Renal cortex interstitium (tissue), 15 donors: Measurements from ENCODE around the gene DCAF6. TPM values are rescaled to one million over a fixed set of nuclear protein-coding genes. Genes with fewer than 3 reads are reported as not detected.
"Not testable (repeated sequence)": the region's sequence is repeated elsewhere in the genome, so short reads cannot be mapped to it uniquely, and the experiment has no call there.

ENCODE experiments used
- DNase-seq, 11 donors: peaks; one replicate each; pipeline ENCODE4 v3.0.0-alpha.2; 2013; ENCODE audit warnings: low read depth in 9 of 11, low spot score in 4 of 11; ENCODE audit errors: extremely low read depth in 1 of 11
- long read RNA-seq, 16 experiments: transcript quantifications; one replicate each; lab custom pipeline, GENCODE V29; 2026
- polyA plus RNA-seq, 3 donors: library from polyadenylated mRNA; unstranded; fragments of 120-200 nt; gene quantifications; one replicate each; pipeline ENCODE4 v1.2.1, GENCODE V29; 2013; ENCODE audit not compliant: insufficient read length in 3 of 3

Gene DCAF6
- 10 to 100 TPM; 79.2 to 85.6 (median 83.0) TPM for polyA plus RNA-seq
- long read RNA-seq, donor 1, partial matches to known transcripts: 5 of 6 reads
- long read RNA-seq, donor 1, other reads (novel, unspliced or antisense): 0 of 6 reads
- long read RNA-seq, donor 2, partial matches to known transcripts: 6 of 9 reads
- long read RNA-seq, donor 2, other reads (novel, unspliced or antisense): 0 of 9 reads
- long read RNA-seq, donor 3, transcript DCAF6-201 (19 exons, 3,186 nt): major isoform, 5 of 14 reads
- long read RNA-seq, donor 3, partial matches to known transcripts: 6 of 14 reads
- long read RNA-seq, donor 3, other reads (novel, unspliced or antisense): 0 of 14 reads
- long read RNA-seq, donor 4, partial matches to known transcripts: 5 of 8 reads
- long read RNA-seq, donor 4, other reads (novel, unspliced or antisense): 0 of 8 reads
- long read RNA-seq, donor 5: 0 reads
- long read RNA-seq, donor 6, partial matches to known transcripts: 0 of 2 reads
- long read RNA-seq, donor 6, other reads (novel, unspliced or antisense): 0 of 2 reads
- long read RNA-seq, donor 7, partial matches to known transcripts: 37 of 37 reads
- long read RNA-seq, donor 7, other reads (novel, unspliced or antisense): 0 of 37 reads
- long read RNA-seq, donor 8, partial matches to known transcripts: 531 of 979 reads
- long read RNA-seq, donor 8, other reads (novel, unspliced or antisense): 443 of 979 reads
- long read RNA-seq, donor 9, partial matches to known transcripts: 0 of 1 reads
- long read RNA-seq, donor 9, other reads (novel, unspliced or antisense): 0 of 1 reads
- long read RNA-seq, donor 10, partial matches to known transcripts: 28 of 32 reads
- long read RNA-seq, donor 10, other reads (novel, unspliced or antisense): 0 of 32 reads
- long read RNA-seq, donor 11, partial matches to known transcripts: 0 of 2 reads
- long read RNA-seq, donor 11, other reads (novel, unspliced or antisense): 0 of 2 reads
- long read RNA-seq, donor 12, partial matches to known transcripts: 530 of 532 reads
- long read RNA-seq, donor 12, other reads (novel, unspliced or antisense): 0 of 532 reads
- long read RNA-seq, donor 13, partial matches to known transcripts: 18 of 21 reads
- long read RNA-seq, donor 13, other reads (novel, unspliced or antisense): 0 of 21 reads
- long read RNA-seq, donor 14, partial matches to known transcripts: 638 of 646 reads
- long read RNA-seq, donor 14, other reads (novel, unspliced or antisense): 7 of 646 reads
- long read RNA-seq, donor 15, partial matches to known transcripts: 6 of 6 reads
- long read RNA-seq, donor 15, other reads (novel, unspliced or antisense): 0 of 6 reads
- long read RNA-seq, donor 16, transcript DCAF6-201 (19 exons, 3,186 nt): major isoform, 6 of 66 reads
- long read RNA-seq, donor 16, partial matches to known transcripts: 58 of 66 reads
- long read RNA-seq, donor 16, other reads (novel, unspliced or antisense): 0 of 66 reads

- DNase-seq: peak; percentile 97 to 99 (median 98)
Observed at GRCh38 chr1:167936068-167936929, at the start of gene DCAF6. Gene DCAF6 (plus strand): TSS chr1:167936683. CDS start chr1:167936912, 229 bp downstream.

- DNase-seq: not testable (repeated sequence)
Observed at GRCh38 chr1:167887187-167887586, 49.3 kb upstream of the DCAF6 start.

- DNase-seq: no peak
Observed at GRCh38 chr1:167890400-167890799, 46.1 kb upstream of the DCAF6 start.

- no peak for DNase-seq
Observed at GRCh38 chr1:167893798-167894197, 42.7 kb upstream of the DCAF6 start.

GRCh38 chr1:167898578-167899222 lies 37.8 kb upstream of the DCAF6 start:
- no peak for DNase-seq

GRCh38 chr1:167899253-167899681 lies 37.2 kb upstream of the DCAF6 start:
- DNase-seq: no peak

- no peak for DNase-seq
Observed at GRCh38 chr1:167900907-167901306, 35.6 kb upstream of the DCAF6 start.

- no peak for DNase-seq
Observed at GRCh38 chr1:167904652-167905130, 31.8 kb upstream of the DCAF6 start.

- no peak for DNase-seq
Observed at GRCh38 chr1:167905182-167905581, 31.3 kb upstream of the DCAF6 start.

- DNase-seq: no peak
Observed at GRCh38 chr1:167905671-167906070, 30.8 kb upstream of the DCAF6 start.

GRCh38 chr1:167909691-167910180 lies 26.7 kb upstream of the DCAF6 start:
- DNase-seq: no peak

GRCh38 chr1:167910530-167910929 lies 26.0 kb upstream of the DCAF6 start:
- no peak for DNase-seq

GRCh38 chr1:167911413-167911812 lies 25.1 kb upstream of the DCAF6 start:
- DNase-seq: no peak

GRCh38 chr1:167912294-167912693 lies 24.2 kb upstream of the DCAF6 start:
- DNase-seq: no peak

GRCh38 chr1:167913895-167914496 lies 22.5 kb upstream of the DCAF6 start, which contains the start of gene ADCY10:
Gene ADCY10 (minus strand): TSS chr1:167914134. CDS start chr1:167905140, 8,994 bp downstream.
- DNase-seq: no peak

- DNase-seq: no peak
Observed at GRCh38 chr1:167915569-167915968, 20.9 kb upstream of the DCAF6 start.
